ENCODE data around the gene CFDP1.

The CFDP1 gene

GRCh38 chr16:75248142-75248535 is 185.2 kb downstream of the CFDP1 start:
- DNase-seq: no peak

- no peak for DNase-seq
These were observed 186.1 kb downstream of the CFDP1 start for GRCh38 chr16:75247249-75247648.

GRCh38 chr16:75246504-75247205 is 186.6 kb downstream of the CFDP1 start:
- no peak for DNase-seq

- no peak for DNase-seq
These were observed 188.2 kb downstream of the CFDP1 start for GRCh38 chr16:75244844-75245758.

- no peak for DNase-seq
These were observed 189.0 kb downstream of the CFDP1 start for GRCh38 chr16:75244225-75244809.
